Duodenal mucosa (tissue), 2 donors: ENCODE results near the gene CCDC33.

Experiments
- H3K27ac ChIP-seq: one replicate; pipeline ENCODE4 v1.7.0; 2013; ENCODE audit warnings: low read depth, low read length
- H3K27me3 ChIP-seq, 2 donors: one replicate each; pipeline ENCODE4 v1.7.0; 2013; ENCODE audit warnings: low read length in 2 of 2, control low read depth in 1 of 2; ENCODE audit not compliant: insufficient read depth in 2 of 2, control insufficient read depth in 1 of 2
- H3K36me3 ChIP-seq, 2 donors: one replicate each; pipeline ENCODE4 v1.7.0; 2013; ENCODE audit warnings: low read length in 2 of 2, control low read depth in 1 of 2; ENCODE audit not compliant: insufficient read depth in 2 of 2, control insufficient read depth in 1 of 2
- H3K4me1 ChIP-seq, 2 donors: one replicate each; pipeline ENCODE4 v1.7.0; 2013; ENCODE audit warnings: low read length in 2 of 2, control low read depth in 1 of 2; ENCODE audit not compliant: insufficient read depth in 2 of 2, control insufficient read depth in 1 of 2
- H3K4me3 ChIP-seq, 2 donors: one replicate each; pipeline ENCODE4 v1.7.0; 2013; ENCODE audit warnings: low read length in 2 of 2, low read depth in 1 of 2
- H3K9ac ChIP-seq, 2 donors: one replicate each; pipeline ENCODE4 v1.7.0; 2013; ENCODE audit warnings: low read length in 2 of 2, low read depth in 1 of 2
- H3K9me3 ChIP-seq, 2 donors: one replicate each; pipeline ENCODE4 v1.7.0; 2013; ENCODE audit warnings: low read length in 2 of 2, control low read depth in 1 of 2; ENCODE audit not compliant: control insufficient read depth in 1 of 2

The CCDC33 gene

GRCh38 chr15:74281147-74282133 is 45.3 kb downstream of the CCDC33 start:
- peaks cover 8 to 9% of the 10 kb centered on the region in 2 donors for H3K27me3 ChIP-seq

GRCh38 chr15:74283368-74283767 is 47.2 kb downstream of the CCDC33 start:
- H3K27ac ChIP-seq: no peak overlapping the region
- H3K36me3 ChIP-seq: no peaks in the 10 kb centered on the region
- no peak overlapping the region for H3K9ac ChIP-seq
- peaks cover 7 to 8% of the 10 kb centered on the region in 2 donors for H3K27me3 ChIP-seq
- H3K4me1 ChIP-seq: no peaks in the 10 kb centered on the region
- no peaks in the 10 kb centered on the region for H3K9me3 ChIP-seq
- no peak overlapping the region for H3K4me3 ChIP-seq

More at GRCh38 chr15:74281147-74282133, 45.3 kb downstream of the CCDC33 start:
- Histone ChIP-seq H3K9ac (no peak overlapping the region), H3K4me1 (no peaks in the 10 kb centered on the region), H3K27ac (no peak overlapping the region), H3K4me3 (no peak overlapping the region), H3K9me3 (no peaks in the 10 kb centered on the region), H3K36me3 (no peaks in the 10 kb centered on the region)

- H3K4me1 ChIP-seq: no peaks in the 10 kb centered on the region
- no peaks in the 10 kb centered on the region for H3K9me3 ChIP-seq
- H3K27ac ChIP-seq: no peak overlapping the region
- H3K4me3 ChIP-seq: no peak overlapping the region
- H3K9ac ChIP-seq: no peak overlapping the region
- H3K27me3 ChIP-seq: peaks cover 0 to 3% of the 10 kb centered on the region in 2 donors
- no peaks in the 10 kb centered on the region for H3K36me3 ChIP-seq
These were observed 53.5 kb downstream of the CCDC33 start for GRCh38 chr15:74289671-74290070.

- Histone ChIP-seq H3K4me3 (no peak overlapping the region), H3K4me1 (no peaks in the 10 kb centered on the region), H3K9me3 (no peaks in the 10 kb centered on the region), H3K36me3 (no peaks in the 10 kb centered on the region), H3K27me3 (peaks cover 0 to 3% of the 10 kb centered on the region in 2 donors), H3K9ac (no peak overlapping the region), H3K27ac (no peak overlapping the region)
These were observed 54.5 kb downstream of the CCDC33 start for GRCh38 chr15:74290645-74291044.

- no peak overlapping the region for H3K4me3 ChIP-seq
- no peak overlapping the region for H3K27ac ChIP-seq
- no peak overlapping the region for H3K9ac ChIP-seq
- peaks cover 0 to 1% of the 10 kb centered on the region in 2 donors for H3K27me3 ChIP-seq
- no peaks in the 10 kb centered on the region for H3K4me1 ChIP-seq
- no peaks in the 10 kb centered on the region for H3K9me3 ChIP-seq
- no peaks in the 10 kb centered on the region for H3K36me3 ChIP-seq
These were observed 55.3 kb downstream of the CCDC33 start for GRCh38 chr15:74291101-74292071.

- no peaks in the 10 kb centered on the region for H3K4me1 ChIP-seq
- H3K9me3 ChIP-seq: no peaks in the 10 kb centered on the region
- no peaks in the 10 kb centered on the region for H3K27me3 ChIP-seq
- H3K4me3 ChIP-seq: no peak overlapping the region
- H3K9ac ChIP-seq: no peak overlapping the region
- H3K36me3 ChIP-seq: no peaks in the 10 kb centered on the region
- H3K27ac ChIP-seq: no peak overlapping the region
These were observed 57.1 kb downstream of the CCDC33 start for GRCh38 chr15:74293021-74293810.

GRCh38 chr15:74294010-74294409 is 57.9 kb downstream of the CCDC33 start:
- Histone ChIP-seq H3K4me3 (no peak overlapping the region), H3K36me3 (no peaks in the 10 kb centered on the region), H3K9me3 (no peaks in the 10 kb centered on the region), H3K27ac (no peak overlapping the region), H3K4me1 (no peaks in the 10 kb centered on the region), H3K9ac (no peak overlapping the region), H3K27me3 (no peaks in the 10 kb centered on the region)

- Histone ChIP-seq H3K4me1 (no peaks in the 10 kb centered on the region), H3K27ac (no peak overlapping the region), H3K4me3 (no peak overlapping the region), H3K9ac (no peak overlapping the region), H3K36me3 (no peaks in the 10 kb centered on the region), H3K9me3 (no peaks in the 10 kb centered on the region), H3K27me3 (no peaks in the 10 kb centered on the region)
These were observed 59.7 kb downstream of the CCDC33 start for GRCh38 chr15:74295800-74296199.

- Histone ChIP-seq H3K9me3 (no peaks in the 10 kb centered on the region), H3K27ac (no peak overlapping the region), H3K27me3 (peaks cover 0 to 4% of the 10 kb centered on the region in 2 donors), H3K4me1 (no peaks in the 10 kb centered on the region), H3K36me3 (no peaks in the 10 kb centered on the region), H3K9ac (no peak overlapping the region), H3K4me3 (no peak overlapping the region)
These were observed 61.8 kb downstream of the CCDC33 start for GRCh38 chr15:74297887-74298286.
